ENCODE measurements around the gene CRYBG1. TPM values are rescaled to one million over a fixed set of nuclear protein-coding genes. Genes with fewer than 3 reads are reported as not detected.

The CRYBG1 gene
- total and polyA plus RNA-seq, 2 donors (not counting 1 experiment from before 2014, with no cell fraction given): 9.6 to 47.0 TPM

GRCh38 chr6:106533054-106533453, 172.5 kb downstream of the CRYBG1 start:
- Histone ChIP-seq H3K4me3 (ENCODE audit: control extremely low read depth in 1 of 5, extremely low read depth in 1 of 5, insufficient read depth in 1 of 5, low read depth in 2 of 5, low read length in 4 of 5) (no peak overlapping the region), H3K27ac (ENCODE audit: low read length in 2 of 2) (peak overlapping the region in 1 of 2 donors; percentile 68), H3K4me2 (replicated peaks; ENCODE audit: low read depth, low read length, poor library complexity, severe bottlenecking) (no peak overlapping the region), H3K4me1 (ENCODE audit: control insufficient read depth in 2 of 2, insufficient read depth in 2 of 2, low read length in 2 of 2) (peaks cover 27 to 30% of the 10 kb centered on the region in 2 donors), H2AFZ (ENCODE audit: insufficient read depth, low read depth, low read length, poor library complexity, severe bottlenecking) (no peak overlapping the region), H3K79me2 (ENCODE audit: control insufficient read depth, insufficient read depth, low read length) (peaks cover 51% of the 10 kb centered on the region), H3K36me3 (replicated peaks in 1 of 2; ENCODE audit: control extremely low read depth in 1 of 2, control insufficient read depth in 1 of 2, extremely low read depth in 1 of 2, insufficient read depth in 2 of 2, low read length in 1 of 2) (peaks cover 21 to 68% of the 10 kb centered on the region in 2 experiments), H3K9ac (ENCODE audit: low read length) (no peak overlapping the region), H3K27me3 (replicated peaks in 1 of 4; ENCODE audit: control extremely low read depth in 1 of 4, control insufficient read depth in 3 of 4, insufficient read depth in 4 of 4, low read length in 3 of 4) (no peaks in the 10 kb centered on the region), H3K9me3 (ENCODE audit: control extremely low read depth in 1 of 3, control insufficient read depth in 2 of 3, insufficient read depth in 1 of 3, low read length in 2 of 3) (no peaks in the 10 kb centered on the region), H4K20me1 (ENCODE audit: control insufficient read depth, insufficient read depth, low read length, poor library complexity, severe bottlenecking) (no peaks in the 10 kb centered on the region)
- TF ChIP-seq CTCF (IDR thresholded peaks at IDR 0.05) (no peak), EZH2 (IDR thresholded peaks at IDR 0.05; ENCODE audit: borderline replicate concordance, insufficient read depth, low read depth, low read length, poor library complexity, severe bottlenecking) (no peak)
- ATAC-seq (ENCODE audit: low read depth): no peak
- no peaks in the 10 kb centered on the region for H3K27me3 Mint-ChIP-seq
- POLR2A ChIA-PET: no interaction called here
- intact Hi-C loops (cut with micrococcal nuclease): loop anchor here (2.0 kb wide), 1 partner anchor 14 kb away; no protein-coding TSS in a partner anchor
- H3K27ac Mint-ChIP-seq: peak overlapping the region; percentile 1
- CTCF ChIA-PET: interaction anchor here (3.3 kb wide), 1 partner anchor 21 kb away, joined by 11 read pairs; no protein-coding TSS in a partner anchor
- 50% methylated on average over 4 of the region's 5 CpGs for WGBS (ENCODE audit: insufficient coverage)
- DNase-seq: no peak
- H3K4me1 Mint-ChIP-seq: peaks cover 69% of the 10 kb centered on the region
- no peaks in the 10 kb centered on the region for H3K9me3 Mint-ChIP-seq (ENCODE audit: insufficient read depth)
- no peak overlapping the region for H3K4me3 Mint-ChIP-seq

- peaks cover 75% of the 10 kb centered on the region for H3K4me1 Mint-ChIP-seq
- H3K4me3 ChIP-seq (ENCODE audit: control extremely low read depth in 1 of 5, extremely low read depth in 1 of 5, insufficient read depth in 1 of 5, low read depth in 2 of 5, low read length in 4 of 5): no peak overlapping the region
- intact Hi-C loops (cut with micrococcal nuclease): no loop called here
Measured at GRCh38 chr6:106534004-106534403, 173.5 kb downstream of the CRYBG1 start.

More at GRCh38 chr6:106534004-106534403, 173.5 kb downstream of the CRYBG1 start:
- H3K9me3 Mint-ChIP-seq (ENCODE audit: insufficient read depth): no peaks in the 10 kb centered on the region
- no peak overlapping the region for H3K9ac ChIP-seq (ENCODE audit: low read length)
- no peaks in the 10 kb centered on the region for H4K20me1 ChIP-seq (ENCODE audit: control insufficient read depth, insufficient read depth, low read length, poor library complexity, severe bottlenecking)
- peaks cover 19 to 64% of the 10 kb centered on the region in 2 experiments for H3K36me3 ChIP-seq (replicated peaks in 1 of 2; ENCODE audit: control extremely low read depth in 1 of 2, control insufficient read depth in 1 of 2, extremely low read depth in 1 of 2, insufficient read depth in 2 of 2, low read length in 1 of 2)
- H3K4me3 Mint-ChIP-seq: no peak overlapping the region
- peaks cover 36 to 40% of the 10 kb centered on the region in 2 donors for H3K4me1 ChIP-seq (ENCODE audit: control insufficient read depth in 2 of 2, insufficient read depth in 2 of 2, low read length in 2 of 2)
- H3K4me2 ChIP-seq (replicated peaks; ENCODE audit: low read depth, low read length, poor library complexity, severe bottlenecking): no peak overlapping the region
- no peaks in the 10 kb centered on the region for H3K27me3 ChIP-seq (replicated peaks in 1 of 4; ENCODE audit: control extremely low read depth in 1 of 4, control insufficient read depth in 3 of 4, insufficient read depth in 4 of 4, low read length in 3 of 4)
- H3K79me2 ChIP-seq (ENCODE audit: control insufficient read depth, insufficient read depth, low read length): peaks cover 42% of the 10 kb centered on the region
- ChIA-PET CTCF (interaction anchor here (0.8 to 3.3 kb wide), 7 partner anchors 9 to 33 kb away, joined by 3 to 11 read pairs (median 4); no protein-coding TSS in a partner anchor), POLR2A (interaction anchor here (1.0 to 1.2 kb wide), 2 partner anchors 10 to 13 kb away, joined by 3 read pairs; no protein-coding TSS in a partner anchor)
- H3K27ac ChIP-seq (ENCODE audit: low read length in 2 of 2): peak overlapping the region in 1 of 2 donors; percentile 68
- H3K9me3 ChIP-seq (ENCODE audit: control extremely low read depth in 1 of 3, control insufficient read depth in 2 of 3, insufficient read depth in 1 of 3, low read length in 2 of 3): no peaks in the 10 kb centered on the region
- H3K27ac Mint-ChIP-seq: peak overlapping the region; percentile 86
- no peak overlapping the region for H2AFZ ChIP-seq (ENCODE audit: insufficient read depth, low read depth, low read length, poor library complexity, severe bottlenecking)
- no peak for TF ChIP-seq EZH2 (IDR thresholded peaks at IDR 0.05; ENCODE audit: borderline replicate concordance, insufficient read depth, low read depth, low read length, poor library complexity, severe bottlenecking)
- TF ChIP-seq CTCF (IDR thresholded peaks at IDR 0.05): no peak
- H3K27me3 Mint-ChIP-seq: no peaks in the 10 kb centered on the region
- ATAC-seq (ENCODE audit: low read depth) (no peak), DNase-seq (no peak)
- WGBS (ENCODE audit: insufficient coverage): no CpG with 5 or more reads among the region's 1 CpG

Measured in B cell (primary cell).